ENCODE results near the gene HAGH. TPM values are rescaled to one million over a fixed set of nuclear protein-coding genes. Genes with fewer than 3 reads are reported as not detected.
A peak's percentile ranks its signal among the peaks of the same experiment; 100 is the strongest.

HAGH gene
- total and polyA plus RNA-seq, 9 of the 15 experiments (the other 6 are each of a cell fraction or from before 2014, with no cell fraction given): 0.46 to 35.1 (median 16.8) TPM

DNA sequence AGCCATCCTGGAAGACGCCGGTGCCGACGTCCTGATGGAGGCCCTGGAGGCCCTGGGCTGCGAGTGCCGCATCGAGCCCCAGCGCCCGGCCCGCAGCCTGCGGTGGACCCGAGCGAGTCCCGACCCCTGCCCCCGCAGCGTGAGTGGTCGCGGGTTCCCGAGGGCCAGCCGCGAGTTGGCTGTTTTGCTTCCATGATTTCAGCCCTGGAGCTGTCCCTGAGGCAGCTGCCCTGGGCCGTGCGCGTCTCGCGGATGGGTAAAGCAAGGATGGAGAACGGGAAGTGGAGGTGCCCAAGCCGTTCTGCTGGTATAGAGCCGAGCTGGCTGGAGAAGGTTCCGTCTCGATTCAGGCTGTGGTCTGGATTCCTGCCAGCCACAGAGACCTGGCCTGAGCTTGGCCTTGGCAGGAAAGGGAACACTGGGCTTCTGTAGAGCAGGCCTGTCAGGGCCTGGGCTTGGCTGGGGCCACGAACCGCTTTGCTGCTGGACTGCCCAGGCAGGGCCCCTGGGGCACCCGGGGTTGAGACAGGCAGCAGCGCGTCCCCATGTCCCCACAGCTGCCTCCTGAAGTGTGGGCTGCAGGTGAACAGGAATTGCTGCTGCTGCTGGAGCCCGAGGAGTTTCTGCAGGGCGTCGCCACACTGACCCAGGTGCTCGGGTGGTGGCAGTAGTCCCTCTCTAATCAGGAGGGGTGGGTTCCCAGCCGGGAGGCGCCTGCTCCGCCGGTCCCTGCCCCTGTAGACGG is 52.8 kb downstream of the HAGH start (continued):
- no peak for TF ChIP-seq RAD21 (CRISPR knock-in tag; conservative IDR thresholded peaks at IDR 0.05 in 1 of 2, IDR thresholded peaks at IDR 0.05 in 1 of 2)
- TF ChIP-seq ZNF830 (CRISPR knock-in tag; IDR thresholded peaks at IDR 0.05): no peak
- no peak for TF ChIP-seq DDX20 (tag; IDR thresholded peaks at IDR 0.05; ENCODE audit: low read depth)
- TF ChIP-seq FOS (IDR thresholded peaks at IDR 0.05; ENCODE audit: extremely low read depth, insufficient read length): no peak

DNA sequence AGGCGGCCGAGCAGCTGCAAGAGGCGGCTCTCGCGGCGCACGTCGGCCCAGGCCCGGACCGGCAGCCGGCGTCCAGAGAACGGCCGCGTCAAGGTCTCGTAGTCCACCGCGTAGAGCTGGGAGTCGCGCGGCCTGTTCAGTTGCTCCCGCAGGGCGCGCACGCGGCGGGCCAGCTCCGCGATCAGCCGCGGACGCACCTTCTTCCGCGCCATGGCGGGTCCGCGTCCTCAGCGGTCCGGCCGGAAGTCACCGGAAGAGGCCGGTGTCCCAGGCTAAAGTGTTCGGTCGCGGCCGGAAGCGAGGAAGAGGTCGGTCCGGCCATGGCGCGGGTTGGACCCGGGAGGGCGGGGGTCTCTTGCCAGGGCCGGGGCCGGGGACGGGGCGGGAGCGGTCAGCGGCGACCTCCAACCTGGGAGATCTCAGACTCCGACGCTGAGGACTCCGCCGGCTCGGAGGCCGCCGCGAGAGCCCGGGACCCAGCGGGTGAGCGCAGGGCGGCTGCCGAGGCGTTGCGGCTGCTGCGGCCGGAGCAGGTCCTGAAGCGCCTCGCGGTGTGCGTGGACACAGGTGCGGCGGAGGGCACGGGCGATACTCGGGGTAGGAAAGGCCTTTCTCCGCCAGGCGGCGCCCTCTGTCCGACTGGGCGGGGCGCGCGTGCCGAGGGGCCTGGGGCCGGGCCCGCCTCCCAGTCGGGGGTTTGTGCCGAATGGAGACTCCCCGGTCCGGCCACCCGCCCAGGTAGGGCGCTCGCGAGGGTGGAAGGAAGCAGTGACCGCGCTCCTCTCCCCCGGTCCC is 53.5 kb downstream of the HAGH start, which contains the start of gene MRPS34:
Gene MRPS34 (minus strand): TSS at position 227 of the 795 bp plus-strand sequence. CDS start 15 bp downstream, at position 212.
- BruUV-seq (replicated peaks): TSS peak; percentile 35
- Histone ChIP-seq H3K9me1 (ENCODE audit: control insufficient read depth, insufficient read depth, low read length) (peaks cover 2% of the 10 kb centered on the region), H3K27ac (ENCODE audit: extremely low read depth, low read depth, low read length) (peak within 1 kb of the TSS; percentile 96), H3K9ac (ENCODE audit: insufficient read depth in 1 of 2, low read depth in 2 of 2, low read length in 2 of 2) (peak within 1 kb of the TSS; percentile 93 to 95), H2AFZ (ENCODE audit: low read depth, low read length) (peak within 1 kb of the TSS; percentile 81), H3K4me3 (peak within 1 kb of the TSS; percentile 96), H4K20me1 (replicated peaks; ENCODE audit: control insufficient read depth, insufficient read depth, low read length) (peaks cover 8% of the 10 kb centered on the region; the same call in 1 of the 2 replicates), H3K9me3 (replicated peaks; ENCODE audit: control insufficient read depth, insufficient read depth, low read depth, low read length) (no peaks in the 10 kb centered on the region), H3K4me1 (replicated peaks in 1 of 2; ENCODE audit: control insufficient read depth in 2 of 2, insufficient read depth in 2 of 2, low read length in 2 of 2) (peaks cover 20 to 97% of the 10 kb centered on the region in 2 experiments; a peak in 4 of 5 replicates), H3K36me3 (ENCODE audit: control insufficient read depth, insufficient read depth, low read length) (peaks cover 69% of the 10 kb centered on the region; the same call in 2 of the 3 replicates), H3K4me2 (ENCODE audit: insufficient read depth, low read length) (peak within 1 kb of the TSS; percentile 98), H3K79me2 (ENCODE audit: control insufficient read depth, insufficient read depth, low read length) (peaks cover 51% of the 10 kb centered on the region), H3K27me3 (ENCODE audit: control insufficient read depth in 2 of 2, insufficient read depth in 2 of 2, low read length in 2 of 2) (no peaks in the 10 kb centered on the region)
- DNase-seq (ENCODE audit: extremely low read depth in 1 of 4, low spot score in 3 of 4): peak; percentile 76 to 93 (median 82)
- peak; percentile 80 for FAIRE-seq
- intact Hi-C loops (cut with micrococcal nuclease) (no loop called here), in situ Hi-C loops (cut with MboI) (no loop called here)
- ChIA-PET POLR2A (interaction anchor here (0.6 to 4.3 kb wide), 10 partner anchors 7 to 394 kb away, joined by 3 to 35 read pairs (median 4); partner anchors contain the start of genes FAHD1, HAGH, MSRB1 and NUBP2), CTCF (ENCODE audit: low intra/inter-chr PET ratio) (interaction anchor here (0.5 to 2.6 kb wide), 5 partner anchors 40 to 1095 kb away, joined by 3 to 8 read pairs (median 3); partner anchors contain the start of gene MAPK8IP3)
- 2% methylated on average over 50 of the region's 108 CpGs for WGBS (ENCODE audit: insufficient coverage, low coverage, missing lambda C conversion rate)
- ATAC-seq: peak; percentile 75
- TF ChIP-seq U2AF1 (optimal IDR thresholded peaks at IDR 0.05; ENCODE audit: low read depth, low read length): peak; percentile 53
- no peak for TF ChIP-seq ZNF408 (CRISPR knock-in tag; IDR thresholded peaks at IDR 0.05; ENCODE audit: low read depth)
- TF ChIP-seq KDM2B (CRISPR knock-in tag; IDR thresholded peaks at IDR 0.05): peak; percentile 91; the same call in 1 of the 2 replicates
- peak in 1 of 2 experiments; percentile 48; a peak in 1 of 3 replicates for TF ChIP-seq CBX3 (IDR thresholded peaks at IDR 0.05; ENCODE audit: borderline replicate concordance in 1 of 2, low read length in 2 of 2)
- TF ChIP-seq GTF2F1 (IDR thresholded peaks at IDR 0.05; ENCODE audit: low read depth, low read length): no peak
- TF ChIP-seq, protein P1, sequence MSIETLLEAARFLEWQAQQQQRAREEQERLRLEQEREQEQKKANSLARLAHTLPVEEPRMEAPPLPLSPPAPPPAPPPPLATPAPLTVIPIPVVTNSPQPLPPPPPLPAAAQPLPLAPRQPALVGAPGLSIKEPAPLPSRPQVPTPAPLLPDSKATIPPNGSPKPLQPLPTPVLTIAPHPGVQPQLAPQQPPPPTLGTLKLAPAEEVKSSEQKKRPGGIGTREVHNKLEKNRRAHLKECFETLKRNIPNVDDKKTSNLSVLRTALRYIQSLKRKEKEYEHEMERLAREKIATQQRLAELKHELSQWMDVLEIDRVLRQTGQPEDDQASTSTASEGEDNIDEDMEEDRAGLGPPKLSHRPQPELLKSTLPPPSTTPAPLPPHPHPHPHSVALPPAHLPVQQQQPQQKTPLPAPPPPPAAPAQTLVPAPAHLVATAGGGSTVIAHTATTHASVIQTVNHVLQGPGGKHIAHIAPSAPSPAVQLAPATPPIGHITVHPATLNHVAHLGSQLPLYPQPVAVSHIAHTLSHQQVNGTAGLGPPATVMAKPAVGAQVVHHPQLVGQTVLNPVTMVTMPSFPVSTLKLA (conservative IDR thresholded peaks at IDR 0.05): peak; percentile 70 to 86
- TF ChIP-seq PRPF4 (IDR thresholded peaks at IDR 0.05; ENCODE audit: insufficient read depth, low read depth, low read length, poor library complexity, severe bottlenecking): peak; percentile 79
- 0 out of 2 replicates have a peak, but pooled peaks have one; percentile 16 for TF ChIP-seq MBD2 (IDR thresholded peaks at IDR 0.05; ENCODE audit: borderline replicate concordance, low read depth)
- TF ChIP-seq KDM5B (IDR thresholded peaks at IDR 0.05; ENCODE audit: insufficient replicate concordance, low read depth, low read length): peak; percentile 82
- peak; percentile 96 for TF ChIP-seq NCOA1 (IDR thresholded peaks at IDR 0.05; ENCODE audit: low read depth)
- no peak for TF ChIP-seq HMG20A (CRISPR knock-in tag; conservative IDR thresholded peaks at IDR 0.05)
- peak; percentile 19; the same call in 1 of the 2 replicates for TF ChIP-seq POLR2H (tag; IDR thresholded peaks at IDR 0.05; ENCODE audit: low read depth)

All from K562 (cell line).